ENCODE measurements around the gene NEUROD1.

DNA sequence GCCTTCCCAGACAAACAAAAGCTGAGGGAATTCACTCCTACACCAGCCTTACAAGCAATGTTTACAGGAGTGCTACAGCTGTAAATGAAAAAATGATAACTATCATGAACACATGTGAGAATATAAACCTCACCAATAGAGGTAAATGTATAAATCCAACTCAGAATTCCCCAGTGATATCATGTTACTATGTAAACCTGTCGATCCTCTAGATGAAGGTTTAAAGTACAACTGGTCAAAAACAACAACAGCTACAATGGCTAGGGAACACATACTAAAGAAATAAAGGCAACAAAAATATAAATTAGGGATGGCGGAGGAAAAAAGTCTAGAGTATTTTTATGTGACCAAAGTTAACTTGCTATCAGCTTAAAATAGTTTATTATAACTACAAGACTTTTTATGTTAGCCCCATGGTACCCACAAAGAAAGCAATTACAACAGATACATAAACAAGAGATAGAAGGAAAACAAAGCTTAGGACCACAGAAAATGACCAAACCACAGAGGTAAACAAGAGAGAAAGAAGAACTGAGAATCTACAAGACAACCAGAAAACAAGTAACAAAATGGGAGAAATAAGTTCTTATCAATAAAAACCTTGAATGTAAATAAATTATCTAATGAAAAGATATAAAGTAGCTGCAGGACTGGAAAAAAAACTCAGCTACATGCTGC, 31.7 kb downstream of the NEUROD1 start:
- TF ChIP-seq EZH2 (IDR thresholded peaks at IDR 0.05) (no peak), CTCF (IDR thresholded peaks at IDR 0.05) (no peak), EZH2phosphoT487 (IDR thresholded peaks at IDR 0.05) (no peak)

Measured in neural progenitor cell (in vitro differentiated cells).